Central memory CD4-positive, alpha-beta T cell (primary cell): ENCODE results near the gene GPATCH11.

Experiments
- DNase-seq: peaks from one replicate; pipeline ENCODE4 v3.0.0; 2022

The GPATCH11 gene

DNA sequence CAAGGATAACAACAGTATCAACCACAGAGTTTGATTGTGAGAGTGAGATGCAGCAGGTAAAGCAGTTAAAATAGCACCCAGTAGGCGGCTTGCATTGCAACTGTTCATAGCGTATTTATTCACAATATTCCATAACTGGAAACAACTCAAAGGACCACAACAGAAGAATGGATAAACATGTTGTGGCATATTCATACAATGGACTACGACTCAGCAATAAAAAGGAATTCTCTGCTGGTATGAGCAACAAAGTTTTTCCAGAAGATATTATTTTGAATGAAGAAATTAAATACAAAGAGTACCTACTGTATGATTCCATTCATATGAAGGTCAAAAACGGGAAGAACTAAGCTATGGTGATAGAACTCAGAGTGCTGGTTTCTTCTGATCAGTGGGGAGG is 25.2 kb downstream of the GPATCH11 start:
- DNase-seq: no peak

- no peak for DNase-seq
These were observed 26.2 kb downstream of the GPATCH11 start for GRCh38 chr2:37110306-37111212.

- DNase-seq: no peak
These were observed 27.6 kb downstream of the GPATCH11 start for GRCh38 chr2:37111958-37112357.

DNA sequence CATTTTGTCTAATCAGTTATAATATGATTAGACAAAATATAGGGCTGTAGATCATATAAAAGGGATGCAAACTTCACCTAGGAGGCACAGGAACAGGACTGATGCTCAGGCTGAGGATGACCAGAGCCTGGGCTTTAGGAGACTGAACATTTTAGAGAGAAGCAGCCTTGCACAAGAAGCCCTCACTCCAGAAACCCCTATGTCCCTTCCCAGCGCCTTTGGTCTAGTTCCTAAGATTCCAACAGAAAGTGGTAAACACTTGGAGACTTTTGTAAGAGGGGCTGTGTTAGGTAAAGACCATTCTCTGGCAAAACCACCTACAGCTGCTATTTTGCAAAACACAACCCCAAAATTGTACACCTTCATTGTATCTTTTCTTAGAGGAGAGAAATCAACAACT is 33.2 kb downstream of the GPATCH11 start:
- no peak for DNase-seq

- DNase-seq: no peak
These were observed 34.8 kb downstream of the GPATCH11 start for GRCh38 chr2:37119157-37119556.

DNA sequence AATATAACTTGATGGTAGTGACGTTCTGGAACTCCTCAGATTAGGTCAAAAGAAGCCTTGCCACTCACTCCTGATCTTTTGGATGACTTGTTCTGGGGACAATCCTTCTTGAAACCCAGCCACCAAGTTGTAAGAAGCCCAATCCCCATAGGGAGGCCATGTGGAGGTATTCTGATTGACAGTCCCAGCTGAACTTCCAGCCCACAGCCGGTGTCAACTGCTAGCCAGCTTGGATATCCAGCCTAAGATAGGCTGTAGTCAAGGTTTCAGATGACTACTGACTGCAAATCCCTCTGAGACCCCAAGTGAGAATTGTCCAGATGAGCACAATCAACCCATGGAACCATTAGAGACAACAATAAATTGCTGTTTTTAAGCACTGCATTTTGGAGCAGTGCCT is 41.1 kb downstream of the GPATCH11 start:
- no peak for DNase-seq

- DNase-seq: no peak
These were observed 48.6 kb downstream of the GPATCH11 start for GRCh38 chr2:37132914-37133313.

DNA sequence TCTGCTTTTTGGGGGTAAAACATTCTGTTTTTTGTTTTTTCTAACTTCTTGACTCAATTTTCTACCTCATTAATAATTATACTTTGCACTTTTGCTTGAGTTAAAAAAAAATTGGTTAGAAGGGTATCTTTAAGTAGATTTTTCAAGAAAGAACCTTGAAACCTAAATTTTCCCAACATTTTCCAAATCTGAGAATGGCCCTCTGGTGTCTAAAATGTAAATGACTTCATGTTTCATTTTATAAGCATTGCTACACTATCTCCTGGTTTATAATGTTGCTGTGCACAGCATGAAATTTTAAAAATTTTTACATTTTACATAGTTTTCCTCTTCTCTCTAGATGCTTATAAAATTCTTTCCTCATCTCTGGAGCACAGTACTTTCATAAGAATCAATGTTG is 58.2 kb downstream of the GPATCH11 start:
- DNase-seq: no peak

DNA sequence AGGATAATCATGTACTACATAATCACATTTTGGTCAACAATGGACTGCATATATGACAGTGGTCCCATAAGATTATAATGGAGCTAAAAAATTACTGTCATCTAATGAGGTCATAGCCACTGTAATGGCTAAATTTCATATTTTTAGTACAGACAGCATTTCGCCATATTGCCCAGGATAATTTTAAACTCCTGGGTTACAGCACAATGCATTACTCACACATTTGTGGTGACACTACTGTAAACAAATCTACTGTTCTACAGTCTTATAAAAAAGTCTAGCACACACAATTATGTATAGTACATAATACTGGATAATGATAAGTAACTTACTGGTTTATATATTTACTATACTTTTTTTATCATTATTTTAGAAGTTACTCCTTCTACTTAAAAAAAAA is 59.7 kb downstream of the GPATCH11 start:
- no peak for DNase-seq

DNA sequence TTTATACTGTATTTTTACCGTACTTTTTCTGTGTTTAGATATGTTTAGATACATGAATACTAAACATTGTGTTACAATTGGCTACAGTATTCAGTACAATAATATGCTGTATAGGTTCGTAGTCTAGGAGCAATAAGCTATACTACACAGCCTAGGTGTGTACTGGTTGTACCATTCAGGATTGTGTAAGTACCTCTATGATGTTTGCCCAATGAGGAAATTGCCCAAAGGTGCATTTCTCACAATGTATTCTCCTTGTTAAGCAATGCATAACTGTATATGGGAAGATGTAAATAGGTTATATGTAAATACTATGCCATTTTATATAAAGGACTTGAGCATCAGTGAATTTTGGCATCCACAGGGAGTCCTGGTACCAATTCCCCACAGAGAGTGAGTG is 61.7 kb downstream of the GPATCH11 start:
- no peak for DNase-seq

DNA sequence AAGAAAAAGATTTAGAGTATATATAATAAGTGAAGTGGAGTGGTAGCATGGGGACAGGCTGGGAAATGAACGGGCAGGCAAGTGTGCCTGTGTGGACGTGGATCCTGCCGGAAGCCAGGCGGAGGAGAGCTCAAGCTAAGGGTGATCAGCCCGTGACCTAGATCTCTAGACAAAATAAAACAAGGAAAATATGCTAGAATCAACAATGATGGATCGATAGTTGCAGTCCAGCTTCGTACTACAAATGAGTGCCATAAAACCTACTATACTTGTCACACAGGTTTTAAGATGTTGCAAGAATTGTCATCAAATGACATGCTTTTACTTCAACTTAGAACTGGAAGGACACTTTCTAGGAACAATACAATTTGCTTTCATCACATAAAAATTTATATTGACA is 64.0 kb downstream of the GPATCH11 start:
- no peak for DNase-seq
